ENCODE measurements around the gene RETN. TPM values are rescaled to one million over a fixed set of nuclear protein-coding genes. Genes with fewer than 3 reads are reported as not detected.
A peak's percentile ranks its signal among the peaks of the same experiment; 100 is the strongest.

The RETN gene
- total and polyA plus RNA-seq, 5 donors: 0.49 to 7.2 (median 1.2) TPM; not detected in 1

- Histone ChIP-seq H3K27me3 (ENCODE audit: control insufficient read depth, insufficient read depth) (no peaks in the 10 kb centered on the region), H3K27ac (ENCODE audit: low read length) (no peak overlapping the region), H3K4me3 (ENCODE audit: low read length) (no peak overlapping the region), H3K4me1 (ENCODE audit: control insufficient read depth, insufficient read depth, low read length) (no peaks in the 10 kb centered on the region), H3K9me3 (ENCODE audit: control insufficient read depth, low read length) (no peaks in the 10 kb centered on the region)
- ATAC-seq (no peak), DNase-seq (no peak)
- 81% methylated on average over 8 of the region's 8 CpGs for WGBS
- intact Hi-C loops (cut with DNase I): no loop called here
Measured at GRCh38 chr19:7690779-7691258, 22.0 kb downstream of the RETN start.

DNA sequence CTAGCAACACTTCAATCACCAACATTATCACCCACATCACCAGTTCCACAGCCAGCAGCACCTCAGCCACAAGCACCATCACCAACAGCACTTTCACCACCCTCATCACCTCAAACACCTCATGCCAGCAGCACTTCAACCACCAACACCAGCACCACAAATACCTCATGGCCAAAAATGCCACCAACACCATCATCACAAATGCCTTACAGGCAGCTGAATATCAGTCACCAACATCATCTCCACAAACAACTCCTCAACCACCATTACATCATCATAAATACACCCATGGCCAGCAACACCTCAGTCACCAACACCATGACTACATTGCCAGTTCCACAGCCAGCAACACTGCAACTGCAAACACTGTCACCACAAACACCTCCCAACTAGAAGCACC lies 22.6 kb downstream of the RETN start:
- Histone ChIP-seq H3K4me1 (ENCODE audit: control insufficient read depth, insufficient read depth, low read length) (no peaks in the 10 kb centered on the region), H3K4me3 (ENCODE audit: low read length) (no peak overlapping the region), H3K27me3 (ENCODE audit: control insufficient read depth, insufficient read depth) (no peaks in the 10 kb centered on the region), H3K27ac (ENCODE audit: low read length) (no peak overlapping the region), H3K9me3 (ENCODE audit: control insufficient read depth, low read length) (no peaks in the 10 kb centered on the region)
- no peak for DNase-seq
- intact Hi-C loops (cut with DNase I): no loop called here
- no peak for ATAC-seq

GRCh38 chr19:7692417-7693088 lies 23.7 kb downstream of the RETN start:
- DNase-seq (peak in 1 of 3 donors; percentile 5), ATAC-seq (no peak)
- WGBS: 73% methylated on average over 13 of the region's 13 CpGs
- H3K4me3 ChIP-seq (ENCODE audit: low read length): no peak overlapping the region
- H3K27ac ChIP-seq (ENCODE audit: low read length): no peak overlapping the region
- no peaks in the 10 kb centered on the region for H3K4me1 ChIP-seq (ENCODE audit: control insufficient read depth, insufficient read depth, low read length)
- no peaks in the 10 kb centered on the region for H3K27me3 ChIP-seq (ENCODE audit: control insufficient read depth, insufficient read depth)
- no peaks in the 10 kb centered on the region for H3K9me3 ChIP-seq (ENCODE audit: control insufficient read depth, low read length)
- intact Hi-C loops (cut with DNase I): no loop called here

GRCh38 chr19:7694499-7694898 lies 25.6 kb downstream of the RETN start:
- WGBS: 52% methylated on average over 4 of the region's 4 CpGs
- Histone ChIP-seq H3K27me3 (ENCODE audit: control insufficient read depth, insufficient read depth) (no peaks in the 10 kb centered on the region), H3K27ac (ENCODE audit: low read length) (no peak overlapping the region), H3K4me1 (ENCODE audit: control insufficient read depth, insufficient read depth, low read length) (no peaks in the 10 kb centered on the region), H3K9me3 (ENCODE audit: control insufficient read depth, low read length) (no peaks in the 10 kb centered on the region), H3K4me3 (ENCODE audit: low read length) (no peak overlapping the region)
- DNase-seq (no peak), ATAC-seq (no peak)
- intact Hi-C loops (cut with DNase I): no loop called here

DNA sequence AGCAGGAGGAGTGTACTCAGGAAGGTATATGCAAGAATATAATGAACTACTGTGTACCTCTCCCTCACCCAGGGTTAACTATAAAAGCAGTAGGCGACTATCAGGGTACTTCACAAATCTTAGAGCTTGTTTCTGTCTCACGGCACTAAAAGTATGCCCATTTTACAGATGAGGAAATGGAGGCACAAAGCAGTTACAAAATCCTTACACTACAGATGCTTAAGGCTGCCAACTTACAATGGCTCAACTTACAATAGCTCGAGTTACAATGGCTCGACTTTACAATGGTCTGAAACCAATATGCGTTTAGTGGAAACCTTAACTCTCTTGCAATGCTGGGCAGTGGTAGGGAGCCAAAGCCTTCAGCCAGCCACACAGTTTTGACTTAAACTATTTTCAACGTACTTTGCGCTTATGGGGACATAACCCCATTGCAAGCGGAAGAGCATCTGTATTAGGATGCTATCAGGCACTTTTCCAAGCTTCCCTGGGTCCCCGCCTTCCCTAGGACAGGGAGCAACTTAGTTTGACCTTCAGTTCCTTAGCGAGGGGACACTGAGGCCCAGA lies 29.0 kb downstream of the RETN start:
- intact Hi-C loops (cut with DNase I): no loop called here
- Histone ChIP-seq H3K4me1 (ENCODE audit: control insufficient read depth, insufficient read depth, low read length) (no peaks in the 10 kb centered on the region), H3K9me3 (ENCODE audit: control insufficient read depth, low read length) (no peaks in the 10 kb centered on the region), H3K27ac (ENCODE audit: low read length) (no peak overlapping the region), H3K4me3 (ENCODE audit: low read length) (no peak overlapping the region), H3K27me3 (ENCODE audit: control insufficient read depth, insufficient read depth) (no peaks in the 10 kb centered on the region)
- DNase-seq (peak in 1 of 3 donors; percentile 6), ATAC-seq (no peak)
- 81% methylated on average over 10 of the region's 10 CpGs for WGBS

DNA sequence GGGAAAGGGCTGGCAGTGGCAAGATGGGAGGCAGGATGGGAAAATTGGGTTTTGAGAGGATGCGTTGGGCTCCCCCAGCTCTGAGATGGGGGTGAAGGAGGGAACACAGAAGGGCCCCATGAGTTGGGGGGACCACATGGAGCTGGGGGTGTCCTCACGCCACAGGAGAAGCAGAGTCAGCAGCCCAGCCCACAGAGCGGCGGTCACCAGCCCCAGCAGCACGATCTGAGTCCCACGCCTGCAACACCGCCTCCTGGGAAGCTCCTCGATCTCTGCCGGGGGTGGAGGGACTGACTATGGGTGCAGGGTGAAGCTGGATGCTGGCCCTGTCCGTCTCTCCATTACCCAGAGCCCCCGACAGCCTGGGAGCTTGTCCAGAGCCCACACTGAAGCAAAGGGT lies 29.7 kb downstream of the RETN start:
- no peak overlapping the region for H3K4me3 ChIP-seq (ENCODE audit: low read length)
- ATAC-seq (no peak), DNase-seq (peak in 1 of 3 donors; percentile 29)
- no peaks in the 10 kb centered on the region for H3K27me3 ChIP-seq (ENCODE audit: control insufficient read depth, insufficient read depth)
- H3K9me3 ChIP-seq (ENCODE audit: control insufficient read depth, low read length): no peaks in the 10 kb centered on the region
- H3K27ac ChIP-seq (ENCODE audit: low read length): no peak overlapping the region
- intact Hi-C loops (cut with DNase I): no loop called here
- 17% methylated on average over 11 of the region's 11 CpGs for WGBS
- H3K4me1 ChIP-seq (ENCODE audit: control insufficient read depth, insufficient read depth, low read length): no peaks in the 10 kb centered on the region

- H3K9me3 ChIP-seq (ENCODE audit: control insufficient read depth, low read length): no peaks in the 10 kb centered on the region
- H3K4me1 ChIP-seq (ENCODE audit: control insufficient read depth, insufficient read depth, low read length): no peaks in the 10 kb centered on the region
- no peak for ATAC-seq
- no peak overlapping the region for H3K4me3 ChIP-seq (ENCODE audit: low read length)
- DNase-seq: peak in 1 of 3 donors; percentile 12
- H3K27ac ChIP-seq (ENCODE audit: low read length): no peak overlapping the region
- intact Hi-C loops (cut with DNase I): no loop called here
- 44% methylated on average over 2 of the region's 2 CpGs for WGBS
- no peaks in the 10 kb centered on the region for H3K27me3 ChIP-seq (ENCODE audit: control insufficient read depth, insufficient read depth)
Measured at GRCh38 chr19:7699003-7699402, 30.2 kb downstream of the RETN start.

GRCh38 chr19:7699417-7700401 lies 30.9 kb downstream of the RETN start:
- Histone ChIP-seq H3K4me3 (ENCODE audit: low read length) (no peak overlapping the region), H3K9me3 (ENCODE audit: control insufficient read depth, low read length) (no peaks in the 10 kb centered on the region), H3K27me3 (ENCODE audit: control insufficient read depth, insufficient read depth) (no peaks in the 10 kb centered on the region), H3K27ac (ENCODE audit: low read length) (no peak overlapping the region), H3K4me1 (ENCODE audit: control insufficient read depth, insufficient read depth, low read length) (no peaks in the 10 kb centered on the region)
- WGBS: 56% methylated on average over 15 of the region's 15 CpGs
- ATAC-seq: no peak
- peak in 1 of 3 donors; percentile 3 for DNase-seq
- intact Hi-C loops (cut with DNase I): no loop called here

- Histone ChIP-seq H3K4me3 (ENCODE audit: low read length) (no peak overlapping the region), H3K4me1 (ENCODE audit: control insufficient read depth, insufficient read depth, low read length) (no peaks in the 10 kb centered on the region), H3K9me3 (ENCODE audit: control insufficient read depth, low read length) (no peaks in the 10 kb centered on the region), H3K27ac (ENCODE audit: low read length) (no peak overlapping the region), H3K27me3 (ENCODE audit: control insufficient read depth, insufficient read depth) (no peaks in the 10 kb centered on the region)
- WGBS: 89% methylated on average over 12 of the region's 12 CpGs
- DNase-seq: no peak
- no peak for ATAC-seq
- intact Hi-C loops (cut with DNase I): no loop called here
Measured at GRCh38 chr19:7701049-7701653, 32.3 kb downstream of the RETN start.

DNA sequence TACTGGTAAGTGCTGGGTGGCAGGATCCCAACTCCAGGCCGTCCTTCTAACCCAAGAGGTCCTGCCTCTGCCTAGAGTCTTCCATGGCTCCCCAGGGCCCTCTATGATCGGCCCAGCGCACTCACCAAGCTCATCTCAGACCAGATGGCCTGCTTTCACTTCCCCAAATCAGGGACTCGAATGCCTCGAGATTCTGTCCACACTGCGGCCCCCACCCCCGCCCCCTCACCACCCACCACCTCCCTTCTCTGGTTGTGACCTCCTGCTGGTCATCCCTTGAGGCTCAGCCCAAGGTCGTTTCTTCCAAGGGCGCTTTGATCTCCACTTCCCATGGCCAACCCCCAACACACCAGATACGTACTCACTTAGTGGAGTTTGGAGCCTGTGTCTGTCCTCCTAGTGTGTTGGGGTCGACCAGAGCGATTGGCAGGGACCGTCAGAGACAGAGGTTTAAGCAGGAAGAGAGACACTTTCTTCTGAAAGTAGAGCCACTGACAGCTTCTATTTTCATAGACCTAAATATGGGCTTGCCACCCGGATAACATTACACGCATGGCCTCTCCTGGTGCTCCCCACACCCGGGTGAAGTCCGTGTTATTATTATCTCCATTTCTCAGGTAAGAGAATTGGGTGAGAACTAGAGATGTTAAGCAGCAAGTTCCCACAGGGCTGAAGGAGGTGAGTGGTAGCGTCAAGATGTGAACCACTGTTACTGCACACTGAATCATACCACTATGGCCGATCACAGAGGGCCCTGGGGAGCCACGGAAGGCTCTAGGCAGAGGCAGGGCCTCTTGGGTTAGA lies 33.0 kb downstream of the RETN start, which contains the start of gene FCER2:
TSS of gene FCER2 (minus strand) at position 478 of the 804 bp plus-strand sequence. CDS start 2,371 bp downstream, outside the sequence.
- 57% methylated on average over 20 of the region's 20 CpGs for WGBS
- Histone ChIP-seq H3K9me3 (ENCODE audit: control insufficient read depth, low read length) (no peaks in the 10 kb centered on the region), H3K27me3 (ENCODE audit: control insufficient read depth, insufficient read depth) (no peaks in the 10 kb centered on the region), H3K4me1 (ENCODE audit: control insufficient read depth, insufficient read depth, low read length) (no peaks in the 10 kb centered on the region), H3K27ac (ENCODE audit: low read length) (no peak within 1 kb of the TSS), H3K4me3 (ENCODE audit: low read length) (no peak within 1 kb of the TSS)
- intact Hi-C loops (cut with DNase I): no loop called here
- DNase-seq (no peak), ATAC-seq (no peak)

Measured in right cardiac atrium (tissue), 5 donors.